ENCODE data around the gene PTPN4. TPM values are rescaled to one million over a fixed set of nuclear protein-coding genes. Genes with fewer than 3 reads are reported as not detected.
A peak's percentile ranks its signal among the peaks of the same experiment; 100 is the strongest.

The PTPN4 gene
- total RNA-seq, 1 experiment from 2014 or later: 60.7 TPM

DNA sequence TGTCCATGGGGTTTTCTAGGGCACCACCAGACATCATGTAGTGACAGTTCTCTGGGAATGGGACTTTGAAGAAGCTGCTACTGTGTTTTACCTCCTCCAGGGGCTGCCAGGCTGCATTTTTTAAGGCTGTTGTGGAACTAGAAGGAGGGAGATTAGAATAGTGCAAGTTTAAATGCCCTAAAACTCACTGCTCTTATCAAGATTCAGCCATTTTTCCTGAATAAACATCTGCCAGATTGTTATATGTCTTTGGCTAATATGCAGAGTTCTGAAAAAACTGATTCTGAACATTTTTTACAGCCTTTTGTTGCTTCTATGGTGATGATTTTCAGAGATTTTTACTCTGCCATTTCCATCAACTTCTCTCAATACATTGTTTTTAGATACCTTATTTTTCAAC lies 244.5 kb downstream of the PTPN4 start:
- CTCF ChIA-PET: interaction anchor here (0.6 kb wide), 1 partner anchor 1703 kb away, joined by 3 read pairs; no protein-coding TSS in a partner anchor
- Histone ChIP-seq H3K4me2 (no peak overlapping the region), H3K36me3 (ENCODE audit: low read depth) (no peaks in the 10 kb centered on the region), H3F3A (ENCODE audit: insufficient read depth, low read depth) (no peaks in the 10 kb centered on the region), H3K9me2 (ENCODE audit: insufficient read depth) (no peaks in the 10 kb centered on the region), H4K20me1 (ENCODE audit: insufficient read depth) (no peaks in the 10 kb centered on the region), H3K4me1 (replicated peaks; ENCODE audit: insufficient read depth) (no peaks in the 10 kb centered on the region), H3K9me3 (ENCODE audit: insufficient read depth, low read depth) (no peaks in the 10 kb centered on the region), H3K79me2 (ENCODE audit: low read depth) (no peaks in the 10 kb centered on the region), H3K27me3 (ENCODE audit: insufficient read depth, low read depth) (no peaks in the 10 kb centered on the region), H2AFZ (no peak overlapping the region), H3K4me3 (no peak overlapping the region), H3K27ac (no peak overlapping the region)
- POLR2A ChIA-PET (ENCODE audit: unreplicated experiment): interaction anchor here (0.6 kb wide), 1 partner anchor 244 kb away, joined by 3 read pairs; the partner anchor contains the start of gene PTPN4
- no peak for TF ChIP-seq EZH2 (IDR thresholded peaks at IDR 0.05; ENCODE audit: low read depth)
- TF ChIP-seq, protein P1, sequence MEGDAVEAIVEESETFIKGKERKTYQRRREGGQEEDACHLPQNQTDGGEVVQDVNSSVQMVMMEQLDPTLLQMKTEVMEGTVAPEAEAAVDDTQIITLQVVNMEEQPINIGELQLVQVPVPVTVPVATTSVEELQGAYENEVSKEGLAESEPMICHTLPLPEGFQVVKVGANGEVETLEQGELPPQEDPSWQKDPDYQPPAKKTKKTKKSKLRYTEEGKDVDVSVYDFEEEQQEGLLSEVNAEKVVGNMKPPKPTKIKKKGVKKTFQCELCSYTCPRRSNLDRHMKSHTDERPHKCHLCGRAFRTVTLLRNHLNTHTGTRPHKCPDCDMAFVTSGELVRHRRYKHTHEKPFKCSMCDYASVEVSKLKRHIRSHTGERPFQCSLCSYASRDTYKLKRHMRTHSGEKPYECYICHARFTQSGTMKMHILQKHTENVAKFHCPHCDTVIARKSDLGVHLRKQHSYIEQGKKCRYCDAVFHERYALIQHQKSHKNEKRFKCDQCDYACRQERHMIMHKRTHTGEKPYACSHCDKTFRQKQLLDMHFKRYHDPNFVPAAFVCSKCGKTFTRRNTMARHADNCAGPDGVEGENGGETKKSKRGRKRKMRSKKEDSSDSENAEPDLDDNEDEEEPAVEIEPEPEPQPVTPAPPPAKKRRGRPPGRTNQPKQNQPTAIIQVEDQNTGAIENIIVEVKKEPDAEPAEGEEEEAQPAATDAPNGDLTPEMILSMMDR (conservative IDR thresholded peaks at IDR 0.05): no peak
- intact Hi-C loops (cut with micrococcal nuclease; ENCODE audit: unreplicated experiment): no loop called here
- no peak for DNase-seq
- no TSS peak for BruUV-seq (replicated peaks)

DNA sequence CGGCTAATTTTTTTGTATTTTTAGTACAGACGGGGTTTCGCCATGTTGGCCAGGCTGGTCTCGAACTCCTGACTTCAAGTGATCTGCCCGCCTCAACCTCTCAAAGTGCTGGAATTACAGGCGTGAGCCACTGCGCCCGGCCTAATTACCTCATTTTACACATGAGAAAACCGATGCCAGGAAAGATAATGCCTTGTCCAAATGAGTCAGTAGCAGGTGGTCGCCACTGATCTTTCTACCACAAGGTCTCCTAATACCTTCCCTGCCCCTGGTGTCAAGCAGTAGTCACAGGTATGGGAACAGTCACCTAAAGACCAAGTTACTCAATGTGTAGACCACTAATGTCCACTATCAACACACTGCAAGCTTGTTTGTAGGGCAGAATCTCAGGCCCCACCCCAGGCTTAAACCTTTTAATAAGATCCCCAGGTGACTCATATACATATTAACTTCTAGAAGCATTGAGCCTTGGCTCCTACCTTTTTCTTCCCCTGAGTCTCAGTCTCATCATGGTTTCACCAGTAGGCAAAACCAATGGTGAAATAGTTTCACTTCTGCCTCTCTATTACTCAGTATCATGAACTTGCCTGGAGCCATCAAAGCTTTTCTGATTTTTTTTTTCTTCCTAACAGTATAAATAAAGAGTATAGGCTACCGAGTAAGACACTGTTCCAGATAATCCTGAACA lies 246.3 kb downstream of the PTPN4 start:
- Histone ChIP-seq H4K20me1 (ENCODE audit: insufficient read depth) (no peaks in the 10 kb centered on the region), H2AFZ (no peak overlapping the region), H3K9me3 (ENCODE audit: insufficient read depth, low read depth) (no peaks in the 10 kb centered on the region), H3K79me2 (ENCODE audit: low read depth) (no peaks in the 10 kb centered on the region), H3K4me1 (replicated peaks; ENCODE audit: insufficient read depth) (no peaks in the 10 kb centered on the region), H3K4me2 (no peak overlapping the region), H3K27me3 (ENCODE audit: insufficient read depth, low read depth) (no peaks in the 10 kb centered on the region), H3K9me2 (ENCODE audit: insufficient read depth) (no peaks in the 10 kb centered on the region), H3K36me3 (ENCODE audit: low read depth) (no peaks in the 10 kb centered on the region), H3K27ac (no peak overlapping the region), H3K4me3 (no peak overlapping the region), H3F3A (ENCODE audit: insufficient read depth, low read depth) (no peaks in the 10 kb centered on the region)
- DNase-seq: peak in 1 of 2 experiments; percentile 70
- intact Hi-C loops (cut with micrococcal nuclease; ENCODE audit: unreplicated experiment): no loop called here
- ChIA-PET POLR2A (ENCODE audit: unreplicated experiment) (no interaction called here), CTCF (no interaction called here)
- TF ChIP-seq, protein P1 (conservative IDR thresholded peaks at IDR 0.05): no peak
- TF ChIP-seq EZH2 (IDR thresholded peaks at IDR 0.05; ENCODE audit: low read depth): no peak
- BruUV-seq (replicated peaks): no TSS peak

DNA sequence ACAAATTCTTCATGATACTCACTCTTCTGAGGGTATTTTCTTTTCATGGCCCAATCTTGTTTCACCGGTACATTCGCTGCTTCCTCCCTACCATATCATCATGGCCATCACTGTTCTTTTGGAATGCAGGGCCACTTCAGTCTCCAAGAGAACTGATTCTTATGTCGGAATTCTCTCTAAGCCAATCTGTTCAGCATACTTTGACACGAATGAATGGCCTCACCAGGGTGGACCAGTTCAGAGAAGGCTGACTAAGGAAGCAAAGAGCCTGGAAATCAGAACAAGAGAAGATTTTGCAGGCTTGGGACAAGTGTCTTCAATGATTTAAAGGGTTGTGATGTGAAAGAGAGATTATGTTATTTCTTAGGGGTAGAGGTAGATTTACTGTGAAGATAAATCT lies 248.1 kb downstream of the PTPN4 start:
- Histone ChIP-seq H3F3A (ENCODE audit: insufficient read depth, low read depth) (0 out of 2 replicates have a peak, but pooled peaks cover 7% of the 10 kb centered on the region), H3K27ac (no peak overlapping the region), H2AFZ (no peak overlapping the region), H3K4me3 (no peak overlapping the region), H4K20me1 (ENCODE audit: insufficient read depth) (no peaks in the 10 kb centered on the region), H3K79me2 (ENCODE audit: low read depth) (no peaks in the 10 kb centered on the region), H3K9me2 (ENCODE audit: insufficient read depth) (no peaks in the 10 kb centered on the region), H3K27me3 (ENCODE audit: insufficient read depth, low read depth) (no peaks in the 10 kb centered on the region), H3K4me1 (replicated peaks; ENCODE audit: insufficient read depth) (0 out of 2 replicates have a peak, but pooled peaks cover 5% of the 10 kb centered on the region), H3K9me3 (ENCODE audit: insufficient read depth, low read depth) (no peaks in the 10 kb centered on the region), H3K4me2 (no peak overlapping the region), H3K36me3 (ENCODE audit: low read depth) (no peaks in the 10 kb centered on the region)
- no peak for DNase-seq
- BruUV-seq (replicated peaks): no TSS peak
- intact Hi-C loops (cut with micrococcal nuclease; ENCODE audit: unreplicated experiment): no loop called here
- POLR2A ChIA-PET (ENCODE audit: unreplicated experiment): no interaction called here
- TF ChIP-seq, protein P1 (conservative IDR thresholded peaks at IDR 0.05): no peak
- TF ChIP-seq EZH2 (IDR thresholded peaks at IDR 0.05; ENCODE audit: low read depth): no peak
- CTCF ChIA-PET: no interaction called here

All from PC-9 (cell line).